Hepatocyte (in vitro differentiated cells): ENCODE results near the gene UQCC2. TPM values are rescaled to one million over a fixed set of nuclear protein-coding genes. Genes with fewer than 3 reads are reported as not detected.

ENCODE experiments used
- DNase-seq: peaks from one replicate; pipeline ENCODE4 v3.0.0-alpha.2; 2016; ENCODE audit warnings: low spot score
- H2AFZ ChIP-seq: fragments of 200-600 bp; sonication (generic); 2 replicates; pipeline ENCODE4 v1.6.0; 2016; ENCODE audit warnings: antibody characterized with exemption, mild to moderate bottlenecking
- H3K27ac ChIP-seq: fragments of 200-600 bp; sonication (generic); 2 replicates; pipeline ENCODE4 v1.5.1; 2016; ENCODE audit warnings: mild to moderate bottlenecking
- H3K27me3 ChIP-seq: fragments of 200-600 bp; sonication (generic); 2 replicates; pipeline ENCODE4 v1.6.1; 2016
- H3K36me3 ChIP-seq: fragments of 200-600 bp; sonication (generic); replicated peaks from 2 replicates; pipeline ENCODE4 v1.5.1; 2016; ENCODE audit warnings: low read depth; ENCODE audit not compliant: insufficient read depth
- H3K4me1 ChIP-seq: fragments of 200-600 bp; sonication (generic); 2 replicates; pipeline ENCODE4 v1.5.1; 2016; ENCODE audit warnings: mild to moderate bottlenecking, moderate library complexity; ENCODE audit not compliant: insufficient read depth
- H3K4me2 ChIP-seq: fragments of 200-600 bp; sonication (generic); 2 replicates; pipeline ENCODE4 v1.6.0; 2016
- H3K4me3 ChIP-seq: fragments of 200-600 bp; sonication (generic); 2 replicates; pipeline ENCODE4 v1.5.1; 2016; ENCODE audit warnings: mild to moderate bottlenecking
- H3K79me2 ChIP-seq: fragments of 200-600 bp; sonication (generic); 2 replicates; pipeline ENCODE4 v1.6.0; 2017; ENCODE audit warnings: mild to moderate bottlenecking
- H3K9me2 ChIP-seq: fragments of 200-600 bp; sonication (generic); replicated peaks from 2 replicates; pipeline ENCODE4 v1.6.0; 2017; ENCODE audit warnings: mild to moderate bottlenecking; ENCODE audit not compliant: insufficient read depth
- H3K9me3 ChIP-seq: fragments of 200-600 bp; sonication (generic); 2 replicates; pipeline ENCODE4 v1.5.1; 2016; ENCODE audit warnings: low read depth, mild to moderate bottlenecking
- H4K20me1 ChIP-seq: fragments of 200-600 bp; sonication (generic); 2 replicates; pipeline ENCODE4 v1.6.0; 2016; ENCODE audit warnings: mild to moderate bottlenecking; ENCODE audit not compliant: insufficient read depth, poor library complexity, severe bottlenecking
- CTCF ChIP-seq: fragments of 200-600 bp; sonication (generic); IDR thresholded peaks from 2 replicates; pipeline ENCODE4 v1.5.1; 2016; ENCODE audit warnings: antibody characterized with exemption, mild to moderate bottlenecking; ENCODE audit not compliant: poor library complexity
- EZH2 ChIP-seq: fragments of 200-600 bp; sonication (generic); IDR thresholded peaks from 2 replicates; pipeline ENCODE4 v1.6.1; 2016; ENCODE audit warnings: antibody characterized with exemption, mild to moderate bottlenecking, borderline replicate concordance
- EZH2phosphoT487 ChIP-seq: fragments of 200-600 bp; sonication (generic); IDR thresholded peaks from one replicate; pipeline ENCODE4 v1.6.1; 2018; ENCODE audit warnings: antibody characterized with exemption, mild to moderate bottlenecking, low read depth, moderate library complexity; ENCODE audit not compliant: unreplicated experiment, severe bottlenecking
- WGBS: methylation state at CpG from one replicate; pipeline ENCODE4 v1.1.6; 2016; ENCODE audit warnings: low lambda C conversion rate; ENCODE audit errors: missing lambda C conversion rate; 5-methylcytosine and 5-hydroxymethylcytosine counted together
- polyA plus RNA-seq: library from polyadenylated mRNA; unstranded; fragments of >200 nt; fragmentation: Nextera tagmentation; extraction: Ambion mirVana; gene quantifications from 2 replicates; pipeline ENCODE4 v1.2.1, GENCODE V29; 2016
- total RNA-seq: library from RNA; depleted of rRNA; stranded (reverse); fragments of >200 nt; gene quantifications from 2 replicates; pipeline ENCODE4 v1.2.3, GENCODE V29; 2014

The UQCC2 gene
- total and polyA plus RNA-seq, 2 experiments from 2014 or later = 44.7 to 151 TPM

GRCh38 chr6:33726696-33727095 is 15.2 kb upstream of the UQCC2 start:
- H4K20me1 ChIP-seq = no peaks in the 10 kb centered on the region
- WGBS = 95% methylated on average over 15 of the region's 15 CpGs

GRCh38 chr6:33725891-33726673 is 14.6 kb upstream of the UQCC2 start:
- Histone ChIP-seq H3K4me1 (no peaks in the 10 kb centered on the region), H3K4me3 (no peak overlapping the region), H4K20me1 (no peaks in the 10 kb centered on the region), H3K4me2 (no peak overlapping the region), H3K9me2 (no peaks in the 10 kb centered on the region), H3K27ac (no peak overlapping the region), H3K9me3 (no peaks in the 10 kb centered on the region), H3K36me3 (no peaks in the 10 kb centered on the region), H3K27me3 (no peaks in the 10 kb centered on the region), H3K79me2 (no peaks in the 10 kb centered on the region), H2AFZ (no peak overlapping the region)
- DNase-seq = no peak
- WGBS = 96% methylated on average over 7 of the region's 7 CpGs
- TF ChIP-seq EZH2phosphoT487 (no peak), EZH2 (no peak), CTCF (no peak)

More at GRCh38 chr6:33726696-33727095, 15.2 kb upstream of the UQCC2 start:
- Histone ChIP-seq H3K4me2 (no peak overlapping the region), H2AFZ (no peak overlapping the region), H3K79me2 (no peaks in the 10 kb centered on the region), H3K4me1 (no peaks in the 10 kb centered on the region), H3K9me3 (no peaks in the 10 kb centered on the region), H3K36me3 (no peaks in the 10 kb centered on the region), H3K27me3 (no peaks in the 10 kb centered on the region), H3K4me3 (no peak overlapping the region), H3K27ac (no peak overlapping the region), H3K9me2 (no peaks in the 10 kb centered on the region)
- no peak for DNase-seq
- no peak for TF ChIP-seq EZH2
- no peak for TF ChIP-seq EZH2phosphoT487
- TF ChIP-seq CTCF = no peak

GRCh38 chr6:33725222-33725621 is 13.7 kb upstream of the UQCC2 start:
- H3K27ac ChIP-seq = no peak overlapping the region
- H3K4me3 ChIP-seq = no peak overlapping the region
- TF ChIP-seq EZH2phosphoT487 (no peak), EZH2 (no peak), CTCF (no peak)
- H3K27me3 ChIP-seq = no peaks in the 10 kb centered on the region
- 97% methylated on average over 13 of the region's 14 CpGs for WGBS
- no peaks in the 10 kb centered on the region for H3K4me1 ChIP-seq
- H4K20me1 ChIP-seq = no peaks in the 10 kb centered on the region
- H3K9me2 ChIP-seq = no peaks in the 10 kb centered on the region
- no peaks in the 10 kb centered on the region for H3K79me2 ChIP-seq
- no peak for DNase-seq
- no peak overlapping the region for H3K4me2 ChIP-seq
- H2AFZ ChIP-seq = no peak overlapping the region
- H3K9me3 ChIP-seq = no peaks in the 10 kb centered on the region
- H3K36me3 ChIP-seq = no peaks in the 10 kb centered on the region
